ENCODE results near the gene MRPL49.

MRPL49 gene

GRCh38 chr11:65150509-65151299 is 28.6 kb downstream of the MRPL49 start (continued):
- TF ChIP-seq HIC1 (tag by site-specific recombination; IDR thresholded peaks at IDR 0.05), result no peak
- no peak for TF ChIP-seq ZNF670 (tag by site-specific recombination; IDR thresholded peaks at IDR 0.05; ENCODE audit: low read depth)
- TF ChIP-seq IKZF3 (tag by site-specific recombination; IDR thresholded peaks at IDR 0.05), result no peak
- TF ChIP-seq ZNF433 (tag by site-specific recombination; IDR thresholded peaks at IDR 0.05; ENCODE audit: low read depth), result no peak
- TF ChIP-seq ZIC2 (tag by site-specific recombination; IDR thresholded peaks at IDR 0.05), result peak; percentile 33; the same call in 1 of the 2 replicates
- no peak for TF ChIP-seq ZNF791 (tag by site-specific recombination; IDR thresholded peaks at IDR 0.05)
- TF ChIP-seq ZNF19 (tag by site-specific recombination; IDR thresholded peaks at IDR 0.05; ENCODE audit: low read depth), result no peak
- no peak for TF ChIP-seq ZNF837 (tag by site-specific recombination; IDR thresholded peaks at IDR 0.05)
- peak; percentile 82 for TF ChIP-seq ZBTB17 (tag by site-specific recombination; IDR thresholded peaks at IDR 0.05)
- TF ChIP-seq ZNF132 (tag by site-specific recombination; IDR thresholded peaks at IDR 0.05; ENCODE audit: borderline replicate concordance), result no peak
- no peak for TF ChIP-seq ZNF16 (tag by site-specific recombination; IDR thresholded peaks at IDR 0.05; ENCODE audit: low read depth)
- TF ChIP-seq TCF7L2 (IDR thresholded peaks at IDR 0.05; ENCODE audit: borderline replicate concordance, low read depth, low read length), result no peak
- TF ChIP-seq MYNN (tag by site-specific recombination; IDR thresholded peaks at IDR 0.05; ENCODE audit: borderline replicate concordance), result no peak
- no peak for TF ChIP-seq BCL6B (tag by site-specific recombination; IDR thresholded peaks at IDR 0.05)
- TF ChIP-seq ZNF626 (tag by site-specific recombination; IDR thresholded peaks at IDR 0.05), result no peak
- TF ChIP-seq TSHZ1 (tag by site-specific recombination; IDR thresholded peaks at IDR 0.05; ENCODE audit: borderline replicate concordance), result no peak
- no peak for TF ChIP-seq OVOL3 (tag by site-specific recombination; IDR thresholded peaks at IDR 0.05)
- 0 out of 2 replicates have a peak, but pooled peaks have one; percentile 23 for TF ChIP-seq ZNF629 (tag by site-specific recombination; IDR thresholded peaks at IDR 0.05)
- TF ChIP-seq ZNF449 (tag by site-specific recombination; IDR thresholded peaks at IDR 0.05), result no peak
- no peak for TF ChIP-seq ZNF658 (tag by site-specific recombination; IDR thresholded peaks at IDR 0.05)
- no peak for TF ChIP-seq BCL11B (tag by site-specific recombination; IDR thresholded peaks at IDR 0.05; ENCODE audit: low read depth)
- 0 out of 2 replicates have a peak, but pooled peaks have one; percentile 19 for TF ChIP-seq ZNF10 (tag by site-specific recombination; IDR thresholded peaks at IDR 0.05)
- no peak for TF ChIP-seq AEBP2 (tag by site-specific recombination; IDR thresholded peaks at IDR 0.05; ENCODE audit: borderline replicate concordance)
- TF ChIP-seq ZNF660 (tag by site-specific recombination; IDR thresholded peaks at IDR 0.05), result peak; percentile 56; the same call in 1 of the 2 replicates
- TF ChIP-seq ZNF223 (tag by site-specific recombination; IDR thresholded peaks at IDR 0.05), result no peak
- no peak for TF ChIP-seq ZNF585B (tag by site-specific recombination; IDR thresholded peaks at IDR 0.05)
- no peak for TF ChIP-seq TRIM28 (IDR thresholded peaks at IDR 0.05; ENCODE audit: borderline replicate concordance, low read length)
- TF ChIP-seq YY1 (tag by site-specific recombination; IDR thresholded peaks at IDR 0.05), result no peak
- no peak for TF ChIP-seq ZNF114 (tag by site-specific recombination; IDR thresholded peaks at IDR 0.05)

All from HEK293 (cell line).